GM19099 (cell line): ENCODE measurements around the gene ATP2A1.

Experiments
- POLR2A ChIP-seq: IDR thresholded peaks from 3 replicates; pipeline ENCODE4 v1.6.1; 2011; ENCODE audit warnings: low read depth; ENCODE audit not compliant: insufficient read length; ENCODE audit errors: extremely low read depth

ATP2A1 gene

DNA sequence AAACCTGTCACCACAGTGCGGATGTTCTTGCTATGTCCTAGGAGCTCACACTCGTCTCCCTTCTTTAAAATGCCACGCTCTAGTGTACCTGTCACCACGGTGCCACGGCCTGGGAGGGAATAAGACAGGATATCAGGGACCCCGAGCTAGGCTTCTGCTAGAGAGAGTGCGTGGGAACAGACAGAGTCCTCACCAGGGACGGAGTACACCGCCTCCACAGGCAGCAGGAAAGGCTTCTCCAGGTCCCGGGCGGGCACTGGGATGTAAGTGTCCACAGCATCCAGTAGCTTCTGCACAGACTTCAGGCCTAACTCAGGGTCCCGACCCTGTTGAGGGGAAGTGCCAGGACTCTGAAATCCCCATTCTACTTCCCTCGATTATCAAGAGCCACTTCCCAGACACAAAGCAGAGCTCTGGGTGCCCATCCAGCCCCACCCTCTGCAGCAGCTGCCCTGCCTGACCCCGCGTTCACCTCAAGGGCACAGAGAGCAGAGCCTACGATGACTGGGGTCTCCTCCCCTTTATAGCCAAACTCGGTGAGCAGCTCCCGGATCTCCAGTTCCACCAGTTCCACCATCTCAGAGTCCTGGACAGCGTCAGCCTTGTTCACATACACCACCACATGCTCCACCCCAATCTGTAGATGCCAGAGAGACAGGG is 33.9 kb upstream of the ATP2A1 start:
- TF ChIP-seq POLR2A, result no peak

DNA sequence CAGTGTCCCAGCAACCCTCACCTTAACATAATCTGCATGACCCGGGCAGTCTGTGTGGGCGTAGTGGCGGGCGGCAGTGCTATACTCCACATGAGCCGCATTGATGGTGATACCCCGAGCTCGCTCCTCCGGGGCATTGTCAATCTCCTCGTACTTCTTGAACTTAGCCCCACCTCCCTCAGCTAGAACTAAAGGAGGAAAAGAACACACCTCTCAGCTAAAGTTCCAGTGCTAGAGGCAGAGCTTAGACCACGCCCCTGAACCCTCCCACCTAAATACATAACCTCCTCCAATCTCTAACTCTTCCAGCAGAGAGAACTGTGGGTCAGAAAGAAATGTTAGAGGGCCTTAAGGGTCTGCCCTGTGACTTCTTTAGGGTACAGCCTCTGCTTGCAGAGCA is 33.0 kb upstream of the ATP2A1 start:
- no peak for TF ChIP-seq POLR2A

DNA sequence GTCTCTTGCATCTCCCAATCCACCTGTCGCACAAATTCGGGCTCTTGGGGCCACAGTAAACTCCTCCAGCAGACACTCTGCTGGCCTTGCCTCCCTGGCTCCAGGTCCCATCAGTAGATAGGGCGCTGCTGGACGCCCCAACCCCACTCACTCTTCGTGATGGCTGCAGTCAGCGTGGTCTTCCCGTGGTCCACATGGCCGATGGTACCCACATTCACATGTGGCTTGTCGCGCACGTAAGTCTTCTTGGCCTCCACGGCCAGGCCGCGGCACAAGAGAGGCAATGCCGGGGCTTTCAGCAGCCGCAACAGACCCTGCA is 32.6 kb upstream of the ATP2A1 start:
- TF ChIP-seq POLR2A, result no peak

DNA sequence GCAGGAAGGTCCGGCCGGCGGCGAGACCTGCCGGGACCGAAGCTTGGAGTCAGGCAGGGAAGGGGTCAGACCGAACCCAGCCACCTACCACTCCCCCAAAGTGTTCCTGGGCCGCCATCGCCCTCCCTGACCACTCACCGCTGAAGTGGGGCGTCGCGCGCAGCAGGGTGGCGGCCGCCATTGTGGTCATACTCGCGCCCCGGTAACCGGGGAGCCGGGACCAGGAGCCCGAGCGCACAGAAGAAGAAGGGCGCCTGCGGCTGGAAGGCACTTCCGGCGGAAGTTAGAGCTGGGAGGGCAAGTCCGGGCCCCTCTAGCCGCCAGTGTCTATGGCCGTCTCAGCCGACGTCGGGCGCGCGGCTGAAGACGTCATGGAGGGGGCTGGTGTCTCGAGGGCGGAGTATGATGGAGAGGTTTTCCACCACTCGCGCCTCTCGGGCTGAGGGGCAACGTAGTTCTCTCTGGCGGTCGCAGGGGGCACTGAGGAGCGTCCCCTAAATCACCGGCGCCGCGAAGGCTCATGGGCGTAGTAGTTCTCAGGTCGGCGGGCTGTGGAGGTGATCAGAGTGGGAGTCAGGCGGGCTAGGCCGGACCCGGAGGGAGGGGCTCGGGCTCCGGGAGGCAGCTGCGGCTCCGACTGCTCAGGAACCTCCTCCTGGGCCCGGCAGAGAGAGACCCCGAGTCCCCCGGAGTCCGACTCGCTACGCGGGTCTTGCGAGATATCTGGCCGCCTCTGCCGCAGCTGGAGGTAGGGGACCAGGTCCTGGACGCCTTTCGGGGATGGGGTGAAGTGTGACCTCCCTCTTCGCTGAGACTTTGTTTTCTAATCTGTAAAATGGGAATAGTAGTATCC is 32.0 kb upstream of the ATP2A1 start, which contains the start of gene TUFM:
Gene TUFM (minus strand): TSS at position 269 of the 853 bp plus-strand sequence. CDS start 79 bp downstream, at position 190.
- TF ChIP-seq POLR2A, result peak; percentile 76

DNA sequence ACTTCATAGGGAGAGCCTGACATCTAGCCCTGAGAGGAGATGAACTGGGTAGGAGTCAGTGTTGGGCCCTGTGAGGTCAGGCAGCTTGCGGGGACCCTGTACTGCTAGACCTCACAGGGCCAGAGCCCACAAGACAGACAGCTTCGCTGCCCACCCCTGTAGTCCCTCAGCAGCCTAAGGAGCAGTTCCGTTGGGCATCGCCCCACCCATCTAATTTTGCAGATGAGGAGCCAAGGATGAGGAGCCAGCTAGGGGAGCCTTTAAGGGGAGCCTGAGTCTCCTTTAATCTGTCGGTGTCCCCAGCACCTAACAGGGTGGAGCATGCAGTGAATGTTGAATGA is 31.4 kb upstream of the ATP2A1 start:
- no peak for TF ChIP-seq POLR2A

DNA sequence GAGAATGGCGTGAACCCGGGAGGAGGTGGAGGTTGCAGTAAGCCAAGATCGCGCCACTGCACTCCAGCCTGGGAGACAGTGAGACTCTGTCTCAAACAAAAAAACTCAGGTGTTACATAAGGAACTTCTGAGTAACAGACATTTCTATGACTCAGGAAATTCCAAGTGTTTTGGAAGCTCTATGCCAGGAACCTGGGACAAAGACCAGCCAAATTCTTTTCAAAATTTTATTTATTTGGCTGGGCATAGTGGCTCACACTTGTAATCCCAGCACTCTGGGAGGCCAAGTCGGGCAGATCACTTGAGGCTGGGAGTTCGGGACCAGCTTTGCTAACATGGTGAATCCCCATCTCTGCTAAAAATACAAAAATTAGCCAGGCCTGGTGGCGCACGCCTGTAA is 19.9 kb upstream of the ATP2A1 start:
- no peak for TF ChIP-seq POLR2A

DNA sequence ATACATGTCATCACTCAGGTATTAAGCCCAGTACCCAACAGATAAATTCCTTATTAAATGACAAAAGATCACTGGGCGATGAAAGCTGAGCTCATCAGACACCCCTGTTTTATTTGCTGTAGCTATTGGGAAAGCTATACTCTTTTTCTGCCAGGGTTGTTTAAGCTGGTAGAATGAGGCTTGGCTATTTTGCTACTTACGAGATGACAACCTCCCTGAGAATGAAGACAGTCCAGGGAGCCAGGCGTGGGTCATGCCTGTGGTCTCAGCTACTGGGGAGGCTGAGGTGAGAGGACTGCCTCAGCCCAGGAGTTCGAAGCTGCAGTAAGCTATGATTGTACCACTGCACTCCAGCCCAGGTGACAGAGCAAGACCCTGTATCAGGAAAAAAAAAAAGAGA is 19.0 kb upstream of the ATP2A1 start:
- TF ChIP-seq POLR2A, result no peak

DNA sequence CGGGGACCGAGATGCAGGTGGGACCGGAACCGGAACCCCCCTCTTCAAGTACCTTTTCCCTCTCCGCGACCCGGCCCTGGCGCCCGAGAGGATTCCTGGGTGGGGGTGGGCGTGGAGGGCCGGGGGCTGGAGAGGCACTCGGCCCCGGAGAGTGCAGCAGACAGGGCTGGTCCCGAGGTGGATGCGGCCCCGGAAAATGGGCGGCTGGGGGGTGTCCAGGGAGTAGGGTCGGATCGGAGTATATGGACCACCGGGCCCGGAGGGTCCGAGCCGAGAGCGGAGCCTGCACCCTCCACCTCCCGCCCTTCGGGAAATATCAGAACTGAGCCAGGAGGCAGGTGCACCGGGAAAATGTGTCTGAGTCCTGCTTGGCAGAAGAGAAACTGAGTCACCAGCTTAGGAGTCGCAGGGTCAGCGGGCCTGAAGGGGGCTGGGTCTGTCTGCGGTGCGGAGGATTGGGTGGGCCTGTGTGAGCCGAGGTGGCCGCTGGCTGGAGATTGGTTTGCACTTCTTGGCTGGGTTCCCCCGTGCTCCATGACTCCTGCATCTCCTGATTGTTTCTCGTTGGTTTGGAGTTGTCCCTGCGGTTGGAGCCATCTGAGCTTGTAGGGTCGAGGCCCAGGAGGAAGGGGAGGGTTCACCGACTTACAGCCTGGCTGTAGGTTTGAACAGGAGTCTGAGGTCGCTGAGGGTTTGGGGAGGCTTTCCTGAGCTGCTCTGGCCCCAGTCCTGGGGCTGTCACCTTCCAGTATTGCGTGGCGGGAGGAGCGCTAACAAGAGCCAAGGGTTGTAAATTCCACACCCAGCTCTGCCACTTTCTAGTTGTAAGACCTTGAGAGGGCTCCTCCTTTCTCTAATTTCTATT is 14.1 kb upstream of the ATP2A1 start:
- TF ChIP-seq POLR2A, result peak; percentile 3

DNA sequence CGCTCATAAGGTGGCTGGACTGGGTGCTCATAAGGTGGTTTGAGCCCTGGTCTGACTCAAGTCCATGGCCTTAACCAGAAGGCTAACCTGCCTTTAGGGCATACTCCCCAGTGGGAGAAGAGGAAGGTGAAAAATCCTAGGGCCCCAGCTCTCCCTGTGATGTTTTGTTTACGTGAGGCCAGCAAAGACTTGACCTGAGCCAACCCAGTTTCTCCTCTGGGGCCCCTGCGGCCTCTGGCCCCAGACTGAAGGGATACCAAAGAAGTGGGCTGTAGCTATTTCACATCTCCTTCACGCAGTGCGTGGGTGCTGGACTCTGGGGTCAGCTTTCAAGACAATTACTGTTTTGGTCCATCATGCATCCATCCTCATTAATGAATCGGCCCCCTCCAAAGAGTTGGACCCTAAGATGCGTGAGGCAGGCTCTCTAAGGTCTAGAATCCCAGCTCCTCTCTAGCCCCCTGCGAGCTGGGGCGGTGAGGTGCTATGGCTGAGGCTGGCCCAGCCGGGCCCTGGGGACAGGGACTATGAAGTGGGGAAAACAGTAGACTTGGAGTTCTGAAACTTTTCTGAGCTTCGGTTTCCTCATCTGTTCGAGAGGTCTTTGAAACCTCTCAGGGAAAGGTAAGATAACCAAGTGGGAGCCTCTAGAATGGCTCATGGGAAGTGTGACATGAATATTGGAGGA is 13.1 kb upstream of the ATP2A1 start:
- no peak for TF ChIP-seq POLR2A

DNA sequence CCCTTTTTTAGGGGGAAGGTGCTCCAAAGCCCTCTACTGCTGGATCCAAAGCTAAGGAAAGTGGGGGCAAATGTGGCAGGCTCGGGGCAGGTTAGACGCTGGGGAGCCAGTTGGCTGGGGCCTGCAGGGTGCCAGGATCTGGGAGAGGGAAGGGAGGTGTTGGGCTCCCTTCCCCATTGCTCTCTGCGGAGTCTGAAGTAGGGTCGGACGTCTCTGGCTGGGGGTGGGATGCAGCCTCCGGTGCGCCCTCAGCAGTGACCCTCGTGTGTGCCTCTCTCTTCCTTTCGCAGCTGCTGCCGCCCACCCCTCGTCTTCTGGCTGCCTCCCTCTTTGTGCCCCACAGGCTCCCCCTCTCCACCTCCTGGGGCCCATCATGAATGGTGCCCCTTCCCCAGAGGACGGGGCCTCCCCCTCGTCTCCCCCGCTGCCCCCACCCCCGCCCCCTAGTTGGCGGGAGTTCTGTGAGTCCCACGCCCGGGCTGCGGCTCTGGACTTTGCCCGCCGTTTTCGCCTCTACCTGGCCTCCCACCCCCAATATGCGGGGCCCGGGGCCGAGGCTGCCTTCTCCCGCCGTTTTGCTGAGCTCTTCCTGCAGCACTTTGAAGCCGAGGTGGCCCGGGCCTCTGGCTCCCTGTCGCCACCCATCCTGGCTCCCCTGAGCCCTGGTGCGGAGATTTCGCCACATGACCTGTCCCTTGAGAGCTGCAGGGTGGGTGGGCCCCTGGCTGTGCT is 12.4 kb upstream of the ATP2A1 start:
- no peak for TF ChIP-seq POLR2A

DNA sequence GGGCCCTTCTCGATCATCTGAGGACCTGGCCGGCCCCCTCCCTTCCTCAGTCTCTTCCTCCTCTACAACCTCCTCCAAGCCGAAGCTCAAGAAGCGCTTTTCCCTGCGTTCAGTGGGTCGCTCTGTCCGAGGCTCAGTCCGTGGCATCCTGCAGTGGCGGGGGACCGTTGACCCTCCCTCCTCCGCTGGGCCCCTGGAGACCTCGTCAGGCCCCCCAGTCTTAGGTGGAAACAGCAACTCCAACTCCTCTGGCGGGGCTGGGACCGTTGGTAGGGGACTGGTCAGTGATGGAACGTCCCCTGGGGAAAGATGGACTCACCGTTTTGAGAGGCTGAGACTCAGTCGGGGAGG is 11.9 kb upstream of the ATP2A1 start:
- TF ChIP-seq POLR2A, result no peak

DNA sequence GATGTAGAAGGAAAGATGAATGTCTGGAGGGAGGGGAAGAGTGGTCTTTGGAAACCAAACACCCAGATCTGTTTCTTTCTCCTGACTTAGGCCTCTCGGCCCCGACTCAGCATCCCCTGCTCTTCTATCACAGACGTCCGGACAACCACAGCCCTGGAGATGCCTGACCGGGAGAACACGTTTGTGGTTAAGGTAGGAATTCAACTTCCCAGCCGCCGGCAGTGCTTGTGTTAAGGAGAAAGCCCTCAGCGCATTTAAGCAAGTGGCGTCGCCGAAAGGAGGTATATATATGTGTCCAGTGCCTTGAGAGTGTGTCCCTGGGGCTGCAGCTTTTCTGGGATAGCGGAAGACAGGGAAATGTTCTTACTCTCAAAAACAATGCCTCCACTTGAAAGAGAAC is 11.0 kb upstream of the ATP2A1 start:
- TF ChIP-seq POLR2A, result no peak

DNA sequence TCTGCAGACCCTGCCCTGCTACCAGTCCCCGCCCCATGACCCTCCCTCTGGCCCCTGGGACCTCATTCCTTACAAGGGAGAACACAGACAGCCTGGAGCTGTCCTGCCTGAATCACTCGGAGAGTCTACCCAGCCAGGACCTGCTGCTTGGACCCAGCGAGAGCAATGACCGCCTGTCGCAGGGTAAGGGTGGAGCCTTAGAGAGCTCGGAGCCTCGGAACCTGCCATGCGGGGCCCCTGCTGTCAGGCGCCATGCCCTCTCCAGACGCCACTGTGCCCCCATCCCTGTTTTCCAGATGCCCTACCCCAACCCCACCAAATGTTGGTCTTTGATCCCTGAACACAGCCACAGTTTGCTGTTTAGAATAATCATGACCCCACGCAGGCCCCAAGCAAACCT is 9.1 kb upstream of the ATP2A1 start:
- TF ChIP-seq POLR2A, result no peak

DNA sequence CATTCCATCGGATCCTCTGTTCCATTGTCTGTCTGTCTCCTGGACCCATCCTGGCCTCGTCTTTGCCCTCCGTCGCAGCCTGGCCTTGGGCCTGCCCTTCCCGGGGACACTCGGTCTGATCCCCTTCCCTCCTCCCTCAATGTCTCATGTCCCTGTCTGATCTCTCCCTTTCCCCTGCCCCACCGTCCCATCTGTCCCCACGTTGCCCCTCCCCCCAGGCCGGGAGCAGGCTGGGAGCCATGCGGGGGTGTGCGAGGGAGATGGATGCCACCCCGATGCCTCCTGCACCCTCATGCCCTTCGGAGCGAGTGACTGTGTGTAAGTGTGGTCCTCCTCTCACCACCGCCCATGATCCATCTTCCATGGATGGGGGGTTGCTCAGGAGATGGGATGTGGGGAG is 5.3 kb upstream of the ATP2A1 start:
- TF ChIP-seq POLR2A, result no peak
